ENCODE measurements around the gene TBX6.

DNA sequence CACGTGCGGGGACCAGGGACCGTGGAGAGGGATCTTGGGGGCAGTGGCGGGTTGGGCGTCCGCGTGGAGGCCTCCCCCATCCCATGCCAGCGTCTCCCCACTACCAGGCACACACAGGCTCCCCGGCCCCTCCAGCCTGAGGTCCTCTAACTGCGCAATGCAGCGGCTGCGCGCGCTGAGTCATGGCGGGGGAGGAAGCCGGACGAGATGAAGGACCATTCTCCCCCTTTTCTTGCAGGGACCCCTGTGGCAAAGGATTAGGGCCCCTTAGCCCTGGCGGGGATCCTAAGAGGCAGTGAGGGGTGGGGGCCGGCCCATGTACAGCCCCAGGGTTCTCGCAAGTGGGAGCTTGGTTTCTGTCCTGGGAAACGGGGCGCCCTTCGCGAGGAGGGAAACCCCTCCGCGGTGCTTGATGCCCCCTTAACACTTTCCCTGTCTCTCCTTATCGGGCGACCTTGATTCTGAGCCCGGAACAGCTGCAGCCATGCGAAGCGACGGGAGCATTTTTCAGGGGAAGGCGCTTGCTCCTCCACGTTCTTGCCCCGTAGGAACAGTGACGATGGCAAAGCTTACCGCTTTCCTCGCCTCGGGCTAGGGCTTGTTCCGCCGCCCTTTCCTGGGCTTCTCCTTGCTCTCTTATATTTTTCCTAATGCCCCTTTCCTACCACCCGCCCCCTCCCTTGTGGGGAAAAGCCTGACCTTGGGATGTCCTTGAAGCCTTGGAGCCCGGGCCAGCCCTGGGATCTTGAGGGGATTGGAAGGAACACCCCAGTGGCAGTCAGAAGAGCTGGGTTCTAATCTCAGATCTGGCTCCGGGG is 25.6 kb downstream of the TBX6 start:
- TF ChIP-seq POLR2AphosphoS5 (IDR thresholded peaks at IDR 0.05) (no peak), CTCF (IDR thresholded peaks at IDR 0.05 in 8 of 11, conservative IDR thresholded peaks at IDR 0.05 in 3 of 11) (peak in 1 of 11 experiments; percentile 1)
